ENCODE data around the gene DKK3.

- TF ChIP-seq ZNF70 (CRISPR knock-in tag; IDR thresholded peaks at IDR 0.05) (no peak), BACH2 (CRISPR knock-in tag; IDR thresholded peaks at IDR 0.05; ENCODE audit: borderline replicate concordance) (no peak)
These were observed 40.7 kb upstream of the DKK3 start for GRCh38 chr11:12048936-12049790.

Data from SK-N-SH treated with all-trans-retinoic acid at 6 μM for 48 hours (cell line).